Natural killer cell (primary cell): ENCODE data around the gene SLC2A14. TPM values are rescaled to one million over a fixed set of nuclear protein-coding genes. Genes with fewer than 3 reads are reported as not detected.
"Not testable (repeated sequence)": the region's sequence is repeated elsewhere in the genome, so short reads cannot be mapped to it uniquely, and the experiment has no call there.

ENCODE experiments used
- ATAC-seq, 3 donors: fragments of 150-1000 bp in 2 of 3; fragments of 200-7000 bp in 1 of 3; cut with Tn5 transposase; 1 replicate in 1 of 3; 2 replicates in 2 of 3; pipeline ENCODE4 v1.10.0; 2021; ENCODE audit warnings: mild to moderate bottlenecking in 2 of 3, moderate library complexity in 2 of 3
- DNase-seq, 2 donors: peaks; one replicate each; pipeline versions ENCODE4 v3.0.0 to v3.0.0-alpha.2; 2013 to 2021; ENCODE audit warnings: mixed read lengths in 1 of 2
- H3K27ac ChIP-seq: one replicate; pipeline ENCODE4 v1.5.1; 2013; ENCODE audit warnings: mild to moderate bottlenecking, low read length
- H3K27me3 ChIP-seq: one replicate; pipeline ENCODE4 v1.6.1; 2013; ENCODE audit warnings: low read length; ENCODE audit not compliant: control insufficient read depth, insufficient read depth
- H3K36me3 ChIP-seq: one replicate; pipeline ENCODE4 v1.6.1; 2013; ENCODE audit warnings: low read length; ENCODE audit not compliant: control insufficient read depth, insufficient read depth
- H3K4me1 ChIP-seq: one replicate; pipeline ENCODE4 v1.6.1; 2013; ENCODE audit warnings: low read length; ENCODE audit not compliant: control insufficient read depth, insufficient read depth
- H3K4me3 ChIP-seq: one replicate; pipeline ENCODE4 v1.5.1; 2013; ENCODE audit warnings: low read length
- H3K9me3 ChIP-seq: one replicate; pipeline ENCODE4 v1.6.1; 2013; ENCODE audit warnings: low read length; ENCODE audit not compliant: control insufficient read depth, insufficient read depth
- H3K27ac Mint-ChIP-seq, 2 donors: one replicate each; pipeline ENCODE4 v1.8.0; 2022; ENCODE audit warnings: mild to moderate bottlenecking in 2 of 2, mixed read lengths in 2 of 2, moderate library complexity in 1 of 2
- H3K27me3 Mint-ChIP-seq, 2 donors: one replicate each; pipeline ENCODE4 v1.8.0; 2022; ENCODE audit warnings: low read depth in 2 of 2, mixed read lengths in 2 of 2
- H3K36me3 Mint-ChIP-seq: one replicate; pipeline ENCODE4 v1.8.0; 2022; ENCODE audit warnings: mixed read lengths
- H3K4me1 Mint-ChIP-seq, 2 donors: one replicate each; pipeline ENCODE4 v1.8.0; 2022; ENCODE audit warnings: mixed read lengths in 2 of 2
- H3K4me3 Mint-ChIP-seq: one replicate; pipeline ENCODE4 v1.8.0; 2022; ENCODE audit warnings: mild to moderate bottlenecking, moderate library complexity, mixed read lengths
- H3K9me3 Mint-ChIP-seq, 2 donors: one replicate each; pipeline ENCODE4 v1.8.0; 2022; ENCODE audit warnings: mixed read lengths in 2 of 2
- CTCF ChIP-seq: fragments of 200-600 bp; IDR thresholded peaks from one replicate; pipeline ENCODE4 v1.8.0; 2022; ENCODE audit warnings: antibody characterized with exemption
- WGBS: methylation state at CpG from one replicate; pipeline ENCODE4 v1.1.7; 2013; ENCODE audit warnings: missing lambda C conversion rate; ENCODE audit not compliant: insufficient coverage; 5-methylcytosine and 5-hydroxymethylcytosine counted together
- intact Hi-C: fragments of 100-400 bp; cut with micrococcal nuclease; formaldehyde crosslinking; loops from one replicate; pipeline ENCODE4 v1.14.2; 2022
- total RNA-seq, 4 donors: library from RNA; stranded (reverse); fragments of 120-200 nt in 1 of 4; gene quantifications; one replicate each; pipeline versions ENCODE4 v1.2.3 to v1.2.4, GENCODE V29; 2013 to 2022

Gene SLC2A14
- total RNA-seq, 3 donors from 2014 or later (not counting 1 experiment from before 2014, with no cell fraction given): 0.12 to 7.9 (median 0.25) TPM

GRCh38 chr12:7839848-7840247 lies 32.9 kb downstream of the SLC2A14 start:
- H3K4me3 ChIP-seq, H3K36me3 ChIP-seq, H3K27ac Mint-ChIP-seq, H3K9me3 Mint-ChIP-seq, H3K27me3 ChIP-seq, DNase-seq, H3K4me1 Mint-ChIP-seq, H3K27ac ChIP-seq, ATAC-seq, H3K4me3 Mint-ChIP-seq, H3K4me1 ChIP-seq, H3K36me3 Mint-ChIP-seq, intact Hi-C loops, H3K9me3 ChIP-seq: not testable (repeated sequence)
- 88% methylated on average over 4 of the region's 7 CpGs for WGBS
- H3K27me3 Mint-ChIP-seq: peaks cover 7 to 12% of the 10 kb centered on the region in 2 donors

GRCh38 chr12:7839226-7839625 lies 33.5 kb downstream of the SLC2A14 start:
- H3K4me1 ChIP-seq, H3K27ac ChIP-seq, H3K9me3 Mint-ChIP-seq, H3K27me3 ChIP-seq, H3K36me3 ChIP-seq, intact Hi-C loops, H3K4me3 ChIP-seq, ATAC-seq, H3K36me3 Mint-ChIP-seq, H3K27ac Mint-ChIP-seq, H3K4me3 Mint-ChIP-seq, DNase-seq, H3K4me1 Mint-ChIP-seq, H3K9me3 ChIP-seq: not testable (repeated sequence)
- WGBS: 95% methylated on average over 6 of the region's 10 CpGs
- H3K27me3 Mint-ChIP-seq: peaks cover 7 to 12% of the 10 kb centered on the region in 2 donors

GRCh38 chr12:7837366-7837765 lies 35.3 kb downstream of the SLC2A14 start:
- Histone ChIP-seq H3K4me3 (no peak overlapping the region), H3K36me3 (no peaks in the 10 kb centered on the region), H3K4me1 (no peaks in the 10 kb centered on the region), H3K27ac (no peak overlapping the region), H3K9me3 (no peaks in the 10 kb centered on the region), H3K27me3 (no peaks in the 10 kb centered on the region)
- Mint-ChIP-seq H3K4me1 (no peaks in the 10 kb centered on the region), H3K27ac (no peak overlapping the region), H3K36me3 (no peaks in the 10 kb centered on the region), H3K27me3 (peaks cover 7 to 12% of the 10 kb centered on the region in 2 donors), H3K4me3 (no peak overlapping the region), H3K9me3 (no peaks in the 10 kb centered on the region)
- intact Hi-C loops: no loop called here
- ATAC-seq (no peak), DNase-seq (no peak)
- 91% methylated on average over 4 of the region's 6 CpGs for WGBS
- TF ChIP-seq CTCF: no peak

- WGBS: 80% methylated on average over 4 of the region's 5 CpGs
- TF ChIP-seq CTCF: no peak
- Histone ChIP-seq H3K9me3 (no peaks in the 10 kb centered on the region), H3K4me1 (no peaks in the 10 kb centered on the region), H3K36me3 (no peaks in the 10 kb centered on the region), H3K27me3 (no peaks in the 10 kb centered on the region), H3K4me3 (no peak overlapping the region), H3K27ac (no peak overlapping the region)
- H3K27ac Mint-ChIP-seq: no peak overlapping the region
- peaks cover 0 to 6% of the 10 kb centered on the region in 2 donors for H3K27me3 Mint-ChIP-seq
- no peak for ATAC-seq
- no peak overlapping the region for H3K4me3 Mint-ChIP-seq
- peaks cover 0 to 9% of the 10 kb centered on the region in 2 donors for H3K4me1 Mint-ChIP-seq
- no peak for DNase-seq
- no peaks in the 10 kb centered on the region for H3K9me3 Mint-ChIP-seq
- no peaks in the 10 kb centered on the region for H3K36me3 Mint-ChIP-seq
- intact Hi-C loops: no loop called here
Measured at GRCh38 chr12:7835766-7836165, 36.9 kb downstream of the SLC2A14 start.
